ENCODE data around the gene ITGAE. TPM values are rescaled to one million over a fixed set of nuclear protein-coding genes. Genes with fewer than 3 reads are reported as not detected.

ITGAE gene
- polyA plus RNA-seq, 2 of the 4 experiments (the other 2 are of a cell fraction), result 154 to 156 TPM

GRCh38 chr17:3723556-3724377 is 77.2 kb downstream of the ITGAE start, which contains the start of gene HASPIN:
Gene HASPIN (plus strand): TSS chr17:3723903. CDS start chr17:3723936, 33 bp downstream.
- WGBS (ENCODE audit: missing lambda C conversion rate), result under 1% methylated on average over 26 of the region's 98 CpGs
- ChIA-PET CTCF (interaction anchor here (0.7 to 8.3 kb wide), 10 partner anchors 8 to 679 kb away, joined by 3 to 141 read pairs (median 4); partner anchors contain the start of genes NCBP3 and P2RX5), POLR2A (interaction anchor here (0.5 to 2.1 kb wide), 11 partner anchors 13 to 122 kb away, joined by 3 to 17 read pairs (median 4); partner anchors contain the start of genes CTNS, EMC6, NCBP3 and SHPK)
- peak within 1 kb of the TSS; percentile 88 to 89 for H3K27ac ChIP-seq
- peak within 1 kb of the TSS; percentile 60 for H3K4me3 ChIP-seq
- peaks cover 42% of the 10 kb centered on the region for H3K4me1 ChIP-seq
- FAIRE-seq (no peak), DNase-seq (ENCODE audit: low read depth in 1 of 2, low spot score in 1 of 2) (peak; percentile 94 to 97), ATAC-seq (peak; percentile 94 to 95)
- H3K4me2 ChIP-seq, result peak within 1 kb of the TSS; percentile 96
- H3K9me3 ChIP-seq, result no peaks in the 10 kb centered on the region
- TF ChIP-seq, protein P1, sequence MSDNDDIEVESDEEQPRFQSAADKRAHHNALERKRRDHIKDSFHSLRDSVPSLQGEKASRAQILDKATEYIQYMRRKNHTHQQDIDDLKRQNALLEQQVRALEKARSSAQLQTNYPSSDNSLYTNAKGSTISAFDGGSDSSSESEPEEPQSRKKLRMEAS (IDR thresholded peaks at IDR 0.05), result peak; percentile 83
- TF ChIP-seq CBX8 (IDR thresholded peaks at IDR 0.05) (no peak), PBX3 (IDR thresholded peaks at IDR 0.05) (peak; percentile 78), POLR2AphosphoS2 (conservative IDR thresholded peaks at IDR 0.05; ENCODE audit: low read length) (no peak), HDAC2 (IDR thresholded peaks at IDR 0.05) (no peak), CBX2 (IDR thresholded peaks at IDR 0.05; ENCODE audit: borderline replicate concordance, low read depth) (no peak), PHF8 (IDR thresholded peaks at IDR 0.05; ENCODE audit: borderline replicate concordance, low read depth) (peak; percentile 87), MYC (IDR thresholded peaks at IDR 0.05; ENCODE audit: borderline replicate concordance, low read length) (no peak), ZC3H11A (IDR thresholded peaks at IDR 0.05) (no peak), POLR2A (IDR thresholded peaks at IDR 0.05; ENCODE audit: low read length) (peak; percentile 93), FOSL2 (IDR thresholded peaks at IDR 0.05) (no peak), FOSL2 (CRISPR knock-in tag; IDR thresholded peaks at IDR 0.05) (no peak), HOXB13 (CRISPR knock-in tag; IDR thresholded peaks at IDR 0.05; ENCODE audit: low read depth) (no peak), EHF (CRISPR knock-in tag; IDR thresholded peaks at IDR 0.05) (no peak), RCOR1 (IDR thresholded peaks at IDR 0.05; ENCODE audit: low read depth, low read length) (no peak), CEBPB (IDR thresholded peaks at IDR 0.05) (no peak; a peak in 1 of 4 replicates), NPAS2 (CRISPR knock-in tag; IDR thresholded peaks at IDR 0.05; ENCODE audit: borderline replicate concordance) (no peak), TP53 (CRISPR knock-in tag; IDR thresholded peaks at IDR 0.05) (no peak), RFX5 (IDR thresholded peaks at IDR 0.05) (no peak), HOXB5 (CRISPR knock-in tag; IDR thresholded peaks at IDR 0.05) (no peak), RNF2 (IDR thresholded peaks at IDR 0.05; ENCODE audit: borderline replicate concordance, low read depth) (no peak), EP300 (IDR thresholded peaks at IDR 0.05) (no peak; a peak in 1 of 5 replicates), RARB (CRISPR knock-in tag; IDR thresholded peaks at IDR 0.05) (no peak), TFCP2L1 (CRISPR knock-in tag; IDR thresholded peaks at IDR 0.05) (0 out of 2 replicates have a peak, but pooled peaks have one; percentile 40), NR3C1 (IDR thresholded peaks at IDR 0.05) (no peak)
- TF ChIP-seq, protein P2, sequence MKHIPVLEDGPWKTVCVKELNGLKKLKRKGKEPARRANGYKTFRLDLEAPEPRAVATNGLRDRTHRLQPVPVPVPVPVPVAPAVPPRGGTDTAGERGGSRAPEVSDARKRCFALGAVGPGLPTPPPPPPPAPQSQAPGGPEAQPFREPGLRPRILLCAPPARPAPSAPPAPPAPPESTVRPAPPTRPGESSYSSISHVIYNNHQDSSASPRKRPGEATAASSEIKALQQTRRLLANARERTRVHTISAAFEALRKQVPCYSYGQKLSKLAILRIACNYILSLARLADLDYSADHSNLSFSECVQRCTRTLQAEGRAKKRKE (CRISPR knock-in tag; IDR thresholded peaks at IDR 0.05; ENCODE audit: low read depth), result no peak
- TF ChIP-seq, protein P3, sequence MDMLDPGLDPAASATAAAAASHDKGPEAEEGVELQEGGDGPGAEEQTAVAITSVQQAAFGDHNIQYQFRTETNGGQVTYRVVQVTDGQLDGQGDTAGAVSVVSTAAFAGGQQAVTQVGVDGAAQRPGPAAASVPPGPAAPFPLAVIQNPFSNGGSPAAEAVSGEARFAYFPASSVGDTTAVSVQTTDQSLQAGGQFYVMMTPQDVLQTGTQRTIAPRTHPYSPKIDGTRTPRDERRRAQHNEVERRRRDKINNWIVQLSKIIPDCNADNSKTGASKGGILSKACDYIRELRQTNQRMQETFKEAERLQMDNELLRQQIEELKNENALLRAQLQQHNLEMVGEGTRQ (IDR thresholded peaks at IDR 0.05), result no peak
- TF ChIP-seq, protein P4, sequence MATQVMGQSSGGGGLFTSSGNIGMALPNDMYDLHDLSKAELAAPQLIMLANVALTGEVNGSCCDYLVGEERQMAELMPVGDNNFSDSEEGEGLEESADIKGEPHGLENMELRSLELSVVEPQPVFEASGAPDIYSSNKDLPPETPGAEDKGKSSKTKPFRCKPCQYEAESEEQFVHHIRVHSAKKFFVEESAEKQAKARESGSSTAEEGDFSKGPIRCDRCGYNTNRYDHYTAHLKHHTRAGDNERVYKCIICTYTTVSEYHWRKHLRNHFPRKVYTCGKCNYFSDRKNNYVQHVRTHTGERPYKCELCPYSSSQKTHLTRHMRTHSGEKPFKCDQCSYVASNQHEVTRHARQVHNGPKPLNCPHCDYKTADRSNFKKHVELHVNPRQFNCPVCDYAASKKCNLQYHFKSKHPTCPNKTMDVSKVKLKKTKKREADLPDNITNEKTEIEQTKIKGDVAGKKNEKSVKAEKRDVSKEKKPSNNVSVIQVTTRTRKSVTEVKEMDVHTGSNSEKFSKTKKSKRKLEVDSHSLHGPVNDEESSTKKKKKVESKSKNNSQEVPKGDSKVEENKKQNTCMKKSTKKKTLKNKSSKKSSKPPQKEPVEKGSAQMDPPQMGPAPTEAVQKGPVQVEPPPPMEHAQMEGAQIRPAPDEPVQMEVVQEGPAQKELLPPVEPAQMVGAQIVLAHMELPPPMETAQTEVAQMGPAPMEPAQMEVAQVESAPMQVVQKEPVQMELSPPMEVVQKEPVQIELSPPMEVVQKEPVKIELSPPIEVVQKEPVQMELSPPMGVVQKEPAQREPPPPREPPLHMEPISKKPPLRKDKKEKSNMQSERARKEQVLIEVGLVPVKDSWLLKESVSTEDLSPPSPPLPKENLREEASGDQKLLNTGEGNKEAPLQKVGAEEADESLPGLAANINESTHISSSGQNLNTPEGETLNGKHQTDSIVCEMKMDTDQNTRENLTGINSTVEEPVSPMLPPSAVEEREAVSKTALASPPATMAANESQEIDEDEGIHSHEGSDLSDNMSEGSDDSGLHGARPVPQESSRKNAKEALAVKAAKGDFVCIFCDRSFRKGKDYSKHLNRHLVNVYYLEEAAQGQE (IDR thresholded peaks at IDR 0.05), result peak; percentile 91
- TF ChIP-seq, protein P5, sequence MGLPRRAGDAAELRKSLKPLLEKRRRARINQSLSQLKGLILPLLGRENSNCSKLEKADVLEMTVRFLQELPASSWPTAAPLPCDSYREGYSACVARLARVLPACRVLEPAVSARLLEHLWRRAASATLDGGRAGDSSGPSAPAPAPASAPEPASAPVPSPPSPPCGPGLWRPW (IDR thresholded peaks at IDR 0.05), result no peak
- TF ChIP-seq, protein P6, sequence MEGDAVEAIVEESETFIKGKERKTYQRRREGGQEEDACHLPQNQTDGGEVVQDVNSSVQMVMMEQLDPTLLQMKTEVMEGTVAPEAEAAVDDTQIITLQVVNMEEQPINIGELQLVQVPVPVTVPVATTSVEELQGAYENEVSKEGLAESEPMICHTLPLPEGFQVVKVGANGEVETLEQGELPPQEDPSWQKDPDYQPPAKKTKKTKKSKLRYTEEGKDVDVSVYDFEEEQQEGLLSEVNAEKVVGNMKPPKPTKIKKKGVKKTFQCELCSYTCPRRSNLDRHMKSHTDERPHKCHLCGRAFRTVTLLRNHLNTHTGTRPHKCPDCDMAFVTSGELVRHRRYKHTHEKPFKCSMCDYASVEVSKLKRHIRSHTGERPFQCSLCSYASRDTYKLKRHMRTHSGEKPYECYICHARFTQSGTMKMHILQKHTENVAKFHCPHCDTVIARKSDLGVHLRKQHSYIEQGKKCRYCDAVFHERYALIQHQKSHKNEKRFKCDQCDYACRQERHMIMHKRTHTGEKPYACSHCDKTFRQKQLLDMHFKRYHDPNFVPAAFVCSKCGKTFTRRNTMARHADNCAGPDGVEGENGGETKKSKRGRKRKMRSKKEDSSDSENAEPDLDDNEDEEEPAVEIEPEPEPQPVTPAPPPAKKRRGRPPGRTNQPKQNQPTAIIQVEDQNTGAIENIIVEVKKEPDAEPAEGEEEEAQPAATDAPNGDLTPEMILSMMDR (IDR thresholded peaks at IDR 0.05), result no peak

Data from A549 (cell line).